ENCODE results near the gene MFN2. TPM values are rescaled to one million over a fixed set of nuclear protein-coding genes. Genes with fewer than 3 reads are reported as not detected.
"Not testable (repeated sequence)": the region's sequence is repeated elsewhere in the genome, so short reads cannot be mapped to it uniquely, and the experiment has no call there.

Gene MFN2
- polyA plus RNA-seq, 1 donor = 71.4 TPM

DNA sequence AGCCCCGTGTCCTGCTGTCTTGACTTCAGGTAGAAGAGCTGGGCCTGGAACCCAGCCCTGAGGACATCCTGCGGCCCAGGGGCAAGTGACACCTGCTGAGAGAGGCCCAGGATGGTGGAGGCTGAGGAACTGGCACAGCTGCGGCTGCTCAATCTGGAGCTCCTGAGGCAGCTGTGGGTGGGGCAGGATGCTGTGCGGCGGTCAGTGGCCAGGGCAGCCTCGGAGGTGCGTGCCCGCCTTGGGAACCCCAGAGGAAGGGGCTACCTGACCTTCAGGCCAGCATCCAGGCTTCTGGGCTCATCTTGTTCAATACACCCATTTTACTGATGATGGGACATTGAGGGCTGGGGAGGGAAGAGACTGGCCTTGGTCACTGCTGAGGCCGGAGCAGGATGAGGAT is 41.4 kb downstream of the MFN2 start:
- no peak for DNase-seq

DNA sequence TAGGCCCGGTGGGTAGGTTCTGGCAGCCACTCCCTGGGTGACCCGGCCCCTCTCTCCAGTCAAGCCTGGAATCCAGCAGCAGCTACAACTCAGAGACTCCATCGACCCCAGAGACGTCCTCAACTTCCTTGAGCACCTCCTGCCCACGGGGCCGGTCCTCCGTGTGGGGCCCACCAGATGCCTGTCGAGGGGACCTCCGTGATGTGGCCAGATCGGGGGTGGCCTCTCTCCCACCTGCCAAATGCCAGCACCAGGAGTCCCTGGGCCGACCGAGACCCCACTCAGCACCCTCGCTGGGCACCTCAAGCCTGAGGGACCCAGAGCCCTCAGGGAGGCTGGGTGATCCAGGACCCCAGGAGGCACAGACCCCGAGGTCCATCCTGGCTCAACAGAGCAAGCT is 41.8 kb downstream of the MFN2 start:
- DNase-seq = no peak

DNA sequence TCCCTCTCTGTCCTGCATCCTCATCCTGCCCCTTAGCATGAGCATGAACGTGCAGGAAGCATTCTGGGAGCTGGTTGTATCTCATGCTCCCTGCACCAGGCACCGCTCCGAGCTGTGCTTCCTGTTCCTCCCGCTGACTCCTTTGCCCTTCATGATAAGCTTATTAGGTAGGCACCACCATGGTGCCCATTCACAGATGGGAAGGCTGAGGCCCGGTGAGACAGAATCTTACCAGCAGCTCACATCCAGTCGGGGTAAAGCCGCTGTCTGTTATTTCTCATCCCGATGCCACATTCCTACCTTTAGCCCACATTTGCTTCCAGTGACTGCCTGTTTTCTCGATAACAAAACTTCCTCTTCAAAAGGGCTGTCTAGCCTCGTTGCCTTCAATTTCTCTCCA is 46.3 kb downstream of the MFN2 start:
- no peak for DNase-seq

DNA sequence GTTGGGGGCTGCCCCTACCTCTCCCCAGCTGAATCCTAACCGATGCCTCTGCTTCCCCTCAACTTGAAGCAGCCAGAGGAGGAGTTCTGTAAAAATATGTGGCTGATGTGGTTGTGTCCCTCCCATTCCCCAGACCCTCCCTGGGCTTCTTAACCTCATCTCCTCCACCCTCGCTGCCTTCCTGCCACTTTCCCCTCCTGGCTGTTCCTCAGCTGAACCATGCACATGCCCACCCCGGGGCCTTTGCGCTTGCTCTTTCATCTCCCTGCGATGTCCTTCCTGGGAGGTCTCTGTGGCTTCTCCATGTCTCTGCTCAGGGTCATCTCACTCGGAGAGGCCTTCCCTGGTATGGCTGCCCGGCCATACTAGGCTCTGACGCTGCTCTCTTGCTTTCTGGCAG is 48.0 kb downstream of the MFN2 start:
- no peak for DNase-seq

DNA sequence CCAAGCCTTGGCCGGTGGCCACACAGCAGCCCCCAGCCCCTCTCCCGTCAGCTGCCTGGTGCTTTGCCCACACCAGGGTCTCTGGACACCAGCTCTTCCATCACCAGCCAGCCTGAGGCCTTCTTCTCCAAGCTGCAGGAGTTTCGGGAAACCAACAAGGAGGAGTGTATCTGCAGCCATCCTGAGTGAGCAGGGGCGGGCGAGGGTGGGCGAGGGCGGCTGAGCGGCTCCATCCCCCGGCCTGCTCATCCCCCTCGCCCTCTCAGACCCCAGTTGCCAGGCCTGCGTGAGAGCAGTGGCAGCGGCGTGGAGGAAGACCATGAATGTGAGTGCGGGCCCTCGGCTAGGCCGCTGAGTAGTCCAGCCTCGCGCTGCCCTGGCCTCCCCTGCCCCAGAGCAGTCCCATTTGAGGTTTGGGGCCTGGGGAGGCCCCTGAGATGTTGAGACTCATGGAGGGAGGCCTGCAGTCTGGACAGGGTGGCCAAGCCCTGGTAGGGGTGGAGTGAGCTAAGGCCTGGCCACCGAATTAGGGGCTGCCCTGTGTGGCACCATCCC is 48.8 kb downstream of the MFN2 start:
- DNase-seq = no peak

DNA sequence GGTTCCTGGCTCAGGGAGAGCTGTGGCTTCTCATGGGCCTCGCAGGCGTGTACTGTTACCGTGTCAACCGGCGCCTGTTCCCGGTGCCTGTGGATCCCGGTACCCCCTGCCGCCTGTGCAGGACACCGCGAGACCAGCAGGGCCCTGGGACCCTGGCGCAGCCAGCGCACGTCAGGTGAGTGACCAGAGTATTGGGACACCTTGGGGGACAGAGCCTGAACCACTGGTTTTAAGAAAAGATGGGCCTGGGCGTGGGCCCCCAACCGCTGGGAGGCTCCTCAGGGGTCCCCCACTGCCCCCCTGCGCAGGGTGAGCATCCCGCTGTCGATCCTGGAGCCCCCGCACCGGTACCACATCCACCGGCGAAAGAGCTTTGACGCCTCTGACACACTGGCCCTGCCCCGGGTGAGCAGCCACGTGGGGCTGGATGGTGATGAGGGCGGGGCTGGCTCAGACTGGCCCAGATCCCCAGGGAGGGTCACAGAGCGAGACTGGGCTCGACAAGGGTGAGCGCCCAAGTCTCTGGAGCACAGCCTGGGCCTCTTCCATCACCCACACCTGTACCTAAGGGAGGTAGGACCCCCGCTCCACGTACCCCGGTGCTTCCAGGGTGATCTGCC is 49.6 kb downstream of the MFN2 start:
- DNase-seq = no peak

DNA sequence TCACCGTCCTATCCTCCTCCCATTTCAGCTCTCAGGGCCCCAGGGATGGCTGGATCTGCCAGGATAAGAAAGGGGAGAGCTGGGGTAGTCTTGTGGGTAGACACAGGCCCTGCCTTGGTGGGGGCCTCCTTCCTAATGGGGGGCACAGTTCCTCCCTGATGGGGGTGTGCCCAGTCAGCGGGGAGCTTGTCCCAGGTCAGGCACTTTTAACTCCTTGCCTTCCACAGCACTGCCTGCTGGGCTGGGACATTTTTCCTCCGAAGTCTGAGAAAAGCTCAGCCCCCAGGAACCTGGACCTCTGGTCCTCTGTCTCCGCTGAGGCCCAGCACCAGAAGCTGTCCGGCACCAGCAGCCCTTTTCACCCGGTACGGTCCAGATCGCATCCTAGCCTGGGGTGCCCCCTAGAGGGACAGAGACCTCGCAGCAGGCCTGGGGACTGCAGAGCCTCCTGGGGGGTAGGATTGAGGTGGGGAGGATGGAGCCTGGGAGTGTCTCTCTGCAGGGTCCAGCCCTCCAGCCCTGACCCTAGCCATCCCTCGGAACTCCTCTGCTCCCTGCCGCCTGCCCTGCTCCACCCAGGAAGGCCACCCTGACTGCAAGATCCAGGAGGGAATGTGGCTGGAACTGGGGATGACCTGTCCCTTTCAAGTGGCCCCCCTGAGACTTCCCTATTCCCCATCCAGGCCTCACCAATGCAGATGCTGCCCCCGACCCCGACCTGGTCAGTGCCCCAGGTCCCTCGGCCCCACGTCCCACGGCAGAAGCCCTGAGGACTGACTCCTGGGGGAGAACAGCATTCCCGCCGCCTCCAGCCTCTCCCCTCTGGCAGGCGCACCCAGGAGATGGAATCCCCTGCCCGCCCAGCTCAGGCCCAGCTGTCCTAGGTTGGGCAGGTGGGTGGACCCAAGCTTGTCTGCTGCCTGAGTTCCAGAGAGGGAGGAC is 51.1 kb downstream of the MFN2 start:
- no peak for DNase-seq

DNA sequence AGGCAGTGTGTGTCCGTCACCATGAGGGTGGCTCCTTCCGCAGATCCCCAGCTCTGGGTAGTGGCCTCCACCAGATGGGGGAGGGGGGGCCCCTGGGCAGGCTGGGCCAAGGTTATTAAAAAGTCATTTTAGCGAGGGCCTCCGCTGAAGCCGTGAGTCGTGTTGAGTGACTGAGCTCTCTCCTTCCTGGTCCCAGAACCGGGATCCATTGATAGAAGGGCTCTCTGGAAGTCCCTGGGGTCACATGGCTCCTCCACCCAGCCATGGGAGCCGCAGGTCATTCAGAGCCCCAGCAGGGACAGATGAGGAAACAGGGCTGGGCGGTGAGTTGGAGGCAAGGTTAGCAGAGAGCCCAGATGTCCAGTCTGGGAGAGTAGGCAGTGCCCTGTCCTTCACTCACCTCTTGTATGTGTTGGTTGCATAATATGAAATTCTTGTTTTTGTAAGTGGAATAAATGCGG is 51.9 kb downstream of the MFN2 start:
- no peak for DNase-seq

DNA sequence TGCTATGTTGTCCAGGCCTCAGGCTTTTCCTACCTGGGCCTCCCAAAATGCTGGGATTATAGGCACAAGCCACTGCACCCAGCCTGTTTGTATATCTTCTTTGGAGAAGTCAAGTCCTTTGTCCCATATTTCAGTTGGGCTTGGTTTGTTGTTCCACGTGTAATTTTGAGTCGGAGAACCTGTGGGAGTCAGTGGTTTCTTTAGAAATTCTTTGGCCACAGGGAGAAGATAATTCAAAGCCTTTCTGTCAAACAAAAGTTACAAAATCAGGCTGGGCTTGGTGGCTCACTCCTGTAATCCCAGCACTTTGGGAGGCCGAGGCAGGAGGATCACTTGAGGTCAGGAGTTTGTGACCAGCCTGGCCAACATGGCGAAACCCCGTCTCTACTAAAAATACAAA is 53.2 kb downstream of the MFN2 start:
- not testable (repeated sequence) for DNase-seq

DNA sequence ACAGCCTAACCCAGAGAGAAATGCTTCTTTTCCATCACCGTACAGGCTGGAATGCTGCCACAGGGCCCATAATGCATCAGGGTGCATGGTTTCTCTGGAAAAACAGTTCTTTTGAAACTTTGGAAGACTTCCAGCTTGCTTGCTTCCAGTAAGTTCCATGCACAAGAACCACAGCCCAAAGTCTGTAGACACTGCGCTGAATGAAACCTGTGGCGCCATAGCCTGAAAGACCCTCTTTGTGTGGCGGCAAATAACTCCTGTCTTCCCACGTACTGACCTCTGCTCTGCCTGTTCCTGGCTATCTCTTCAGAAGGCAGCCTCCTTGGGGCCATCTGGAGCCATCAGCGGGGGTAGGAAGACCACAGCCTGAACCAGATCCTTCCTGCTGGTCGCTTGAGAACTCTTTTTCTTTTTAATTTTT is 54.1 kb downstream of the MFN2 start:
- no peak for DNase-seq

DNA sequence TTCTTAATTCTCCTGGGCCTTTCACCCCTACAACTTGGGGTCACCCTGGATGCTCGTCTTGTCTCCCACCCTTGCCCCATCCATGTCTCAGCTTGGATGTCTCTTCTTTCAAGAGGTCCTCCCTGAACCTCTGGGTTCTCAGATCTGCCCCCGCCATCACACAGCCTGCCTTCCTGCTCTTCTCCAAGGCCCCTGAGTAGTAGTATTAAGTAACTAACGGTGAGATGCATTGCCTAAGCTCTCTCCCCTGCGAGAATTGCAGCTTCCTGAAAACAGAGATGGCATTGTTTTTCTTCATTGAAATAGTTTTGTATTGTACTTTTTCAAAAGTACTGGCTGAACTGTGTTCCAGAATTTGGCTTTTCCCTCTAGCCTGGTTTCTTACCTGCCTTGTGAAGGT is 55.1 kb downstream of the MFN2 start:
- DNase-seq = no peak

DNA sequence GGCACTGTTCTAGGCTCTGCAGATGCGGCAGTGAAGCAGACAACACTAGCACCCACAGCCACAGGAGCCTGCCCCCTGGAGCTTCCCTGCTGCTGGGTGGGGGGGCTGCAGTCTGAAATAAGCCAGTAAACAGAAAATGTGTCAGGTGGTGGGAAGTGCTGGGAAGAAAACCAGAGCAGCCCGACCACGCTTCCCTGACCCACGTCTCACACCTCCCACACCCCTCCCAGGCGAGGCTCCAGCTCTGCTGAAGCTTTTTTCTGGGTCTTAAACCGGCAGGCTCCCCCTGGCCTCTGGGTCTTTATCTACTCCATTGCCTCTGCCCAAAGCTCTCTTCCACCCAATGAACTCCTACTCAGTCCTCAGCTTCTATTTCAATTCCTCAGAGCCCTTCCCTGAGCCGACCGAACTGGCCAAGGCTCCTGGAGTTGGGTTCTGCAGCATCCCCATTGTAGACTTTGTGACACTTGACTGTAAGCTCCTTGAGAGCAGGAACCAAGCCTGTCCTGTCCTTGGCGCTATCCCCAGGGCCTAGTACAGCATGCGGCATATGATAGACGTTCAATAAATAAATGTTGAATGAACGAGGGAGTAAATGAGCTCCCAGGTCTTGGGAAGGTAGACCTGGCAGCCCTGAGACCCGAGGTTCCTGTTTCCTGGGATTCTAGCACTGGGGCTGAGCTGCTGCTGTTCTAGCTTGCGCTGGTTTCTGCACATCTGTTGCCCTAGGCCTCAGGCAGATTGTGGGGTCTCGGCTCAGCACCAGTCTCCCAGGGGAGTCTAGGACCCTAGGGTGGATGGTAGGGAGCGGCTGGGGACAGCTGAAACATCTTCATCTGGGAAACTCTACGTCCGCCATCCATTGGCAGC is 57.5 kb downstream of the MFN2 start:
- DNase-seq = no peak

DNA sequence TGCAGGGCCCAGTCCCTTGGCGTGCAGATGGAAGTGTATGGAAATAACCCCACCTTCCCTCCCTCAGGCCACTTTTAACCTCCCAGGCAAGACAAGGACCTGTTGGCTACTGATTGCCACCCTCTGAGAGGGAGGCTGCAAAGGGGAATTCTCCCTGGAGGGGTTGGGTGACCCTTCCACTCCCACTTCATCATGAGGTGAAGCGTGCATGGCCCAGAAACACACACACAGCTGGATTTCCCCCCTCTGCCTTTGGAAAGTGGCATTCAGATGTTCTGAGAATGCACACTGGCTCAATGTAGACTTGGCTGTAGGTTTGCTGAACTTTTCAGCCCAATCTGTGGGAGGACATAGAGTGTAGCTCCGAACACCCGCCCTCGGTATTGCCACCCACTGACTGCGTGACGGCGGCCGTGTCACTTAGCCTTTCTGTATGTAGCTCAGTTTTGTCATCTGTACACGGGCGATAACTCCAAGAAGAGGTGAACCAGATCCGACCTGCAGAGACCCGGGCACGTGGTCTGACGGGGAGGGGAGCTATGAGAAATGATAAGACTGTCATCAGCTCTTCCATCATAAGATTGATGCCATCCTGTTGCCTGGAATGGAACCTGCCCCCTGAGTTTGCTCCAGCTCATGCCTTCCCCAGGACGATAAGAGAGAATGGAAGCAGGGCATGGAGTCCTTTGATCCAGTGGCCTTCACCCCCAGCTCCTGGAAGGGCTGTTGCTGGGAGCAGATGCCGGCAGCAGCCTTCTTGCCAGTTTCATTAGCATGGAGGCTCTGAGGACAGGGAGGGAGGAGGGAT is 58.3 kb downstream of the MFN2 start:
- DNase-seq = no peak

DNA sequence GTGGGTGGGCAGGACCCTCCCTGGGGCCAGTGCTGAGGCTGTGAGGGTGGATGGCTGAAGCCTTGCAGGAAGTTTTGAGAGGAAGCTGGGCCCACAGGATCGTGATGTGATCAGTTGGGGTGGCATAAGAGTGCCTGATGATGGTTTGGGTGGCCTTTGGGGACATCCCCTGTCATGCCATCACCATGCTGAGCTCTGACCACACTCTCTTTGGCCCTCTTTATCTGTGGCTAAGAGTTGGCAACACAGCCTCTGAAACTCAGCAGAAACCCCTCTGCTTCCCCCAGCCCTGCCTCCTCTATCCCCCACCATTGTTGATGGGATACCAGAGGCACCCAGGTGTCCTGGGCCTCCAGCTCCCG is 58.9 kb downstream of the MFN2 start:
- DNase-seq = no peak

DNA sequence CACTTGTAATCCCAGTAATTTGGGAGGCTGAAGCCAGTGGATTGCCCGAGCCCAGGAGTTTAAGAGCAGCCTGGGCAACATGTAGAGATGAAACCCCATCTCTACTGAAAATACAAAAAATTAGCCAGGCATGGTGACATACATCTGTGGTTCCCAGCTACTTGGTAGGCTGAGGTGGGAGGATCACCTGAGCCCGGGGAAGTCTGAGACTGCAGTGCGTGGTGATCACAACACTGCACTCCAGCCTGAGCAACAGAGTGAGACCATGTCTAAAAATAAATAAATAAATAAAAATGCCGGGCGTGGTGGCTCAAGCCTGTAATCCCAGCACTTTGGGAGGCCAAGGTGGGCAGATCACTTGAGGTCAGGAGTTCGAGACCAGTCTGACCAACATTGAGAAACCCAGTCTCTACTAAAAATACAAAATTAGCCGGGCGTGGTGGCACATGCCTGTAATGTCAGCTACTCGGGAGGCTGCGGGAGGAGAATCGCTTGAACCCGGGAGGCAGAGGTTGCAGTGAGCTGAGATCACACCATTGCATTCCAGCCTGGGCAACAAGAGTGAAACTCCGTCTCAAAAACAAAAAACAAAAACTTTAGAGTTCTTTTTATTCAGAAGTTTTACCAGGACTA is 59.7 kb downstream of the MFN2 start:
- not testable (repeated sequence) for DNase-seq

DNA sequence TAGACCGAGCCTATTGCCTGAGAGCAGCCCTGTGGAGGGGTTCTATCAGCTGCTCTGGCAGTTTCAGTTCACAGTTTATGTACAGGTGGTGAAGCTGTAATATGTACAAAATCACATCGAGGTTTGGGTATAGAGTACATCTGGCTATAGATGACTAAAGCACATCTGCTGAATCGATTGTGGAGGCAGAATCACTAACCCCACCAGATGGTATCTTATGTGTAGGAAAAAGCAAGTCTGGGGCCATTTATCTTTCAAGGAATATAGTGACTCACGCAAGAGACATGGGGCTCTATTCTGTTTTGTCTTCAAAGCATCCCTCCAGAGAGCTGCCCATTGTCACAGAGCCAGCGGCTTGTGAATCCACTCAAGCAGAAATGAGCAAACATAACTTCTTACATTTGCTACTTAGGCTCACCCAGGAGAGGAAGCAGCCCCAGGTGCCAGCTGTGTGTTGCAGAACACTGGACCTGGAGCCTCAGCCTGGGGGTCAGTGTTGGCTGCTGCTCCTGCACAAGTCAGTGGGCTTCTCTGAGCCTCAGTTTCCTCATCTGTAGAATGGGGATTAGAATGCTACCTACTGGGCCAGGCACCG is 60.3 kb downstream of the MFN2 start:
- DNase-seq = no peak

DNA sequence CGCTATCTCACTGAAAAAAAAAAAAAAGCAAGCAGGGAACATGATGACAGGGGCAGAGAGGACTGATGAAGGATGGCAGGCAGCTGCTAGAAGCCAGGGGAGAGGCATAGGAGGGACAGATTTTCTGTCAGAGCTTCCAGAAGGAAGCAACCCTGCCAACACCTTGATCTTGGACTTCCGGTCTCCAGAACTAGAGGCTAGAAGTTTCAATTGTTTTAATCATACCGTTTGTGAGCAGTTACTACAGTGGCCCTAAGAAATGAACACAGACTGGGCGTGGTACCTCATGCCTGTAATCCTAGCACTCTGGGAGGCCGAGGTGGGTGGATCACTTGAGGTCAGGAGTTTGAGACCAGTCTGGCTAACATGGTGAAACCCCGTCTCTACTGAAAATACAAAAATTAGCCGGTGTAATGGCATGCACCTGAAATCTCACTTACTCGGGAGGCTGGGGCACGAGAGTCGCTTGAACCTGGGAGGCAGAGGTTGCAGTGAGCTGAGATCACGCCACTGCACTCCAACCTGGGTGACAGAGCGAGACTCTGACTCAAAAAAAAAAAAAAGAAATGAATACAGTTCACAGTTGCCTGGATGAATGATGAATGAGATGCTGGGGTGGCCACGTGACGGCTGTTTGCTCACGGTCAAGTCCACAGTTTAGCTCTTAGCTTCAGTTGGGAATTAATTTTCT is 64.1 kb downstream of the MFN2 start:
- DNase-seq = not testable (repeated sequence)

DNA sequence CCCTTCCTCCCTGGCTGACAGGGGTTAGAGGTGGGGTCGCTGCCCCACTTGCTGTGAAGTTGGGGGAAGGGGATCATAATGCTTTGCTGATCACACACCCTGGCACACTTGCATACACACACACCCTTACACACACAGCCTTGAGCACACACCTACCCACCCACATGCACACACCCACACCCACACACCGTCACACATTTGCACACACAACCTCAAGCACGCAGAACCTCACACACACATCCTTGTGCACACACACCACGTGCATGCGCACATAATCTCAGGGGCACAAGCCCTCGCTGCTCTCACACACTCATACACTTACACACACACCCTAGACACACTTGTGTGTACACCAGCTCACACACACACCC is 66.5 kb downstream of the MFN2 start:
- DNase-seq = no peak

DNA sequence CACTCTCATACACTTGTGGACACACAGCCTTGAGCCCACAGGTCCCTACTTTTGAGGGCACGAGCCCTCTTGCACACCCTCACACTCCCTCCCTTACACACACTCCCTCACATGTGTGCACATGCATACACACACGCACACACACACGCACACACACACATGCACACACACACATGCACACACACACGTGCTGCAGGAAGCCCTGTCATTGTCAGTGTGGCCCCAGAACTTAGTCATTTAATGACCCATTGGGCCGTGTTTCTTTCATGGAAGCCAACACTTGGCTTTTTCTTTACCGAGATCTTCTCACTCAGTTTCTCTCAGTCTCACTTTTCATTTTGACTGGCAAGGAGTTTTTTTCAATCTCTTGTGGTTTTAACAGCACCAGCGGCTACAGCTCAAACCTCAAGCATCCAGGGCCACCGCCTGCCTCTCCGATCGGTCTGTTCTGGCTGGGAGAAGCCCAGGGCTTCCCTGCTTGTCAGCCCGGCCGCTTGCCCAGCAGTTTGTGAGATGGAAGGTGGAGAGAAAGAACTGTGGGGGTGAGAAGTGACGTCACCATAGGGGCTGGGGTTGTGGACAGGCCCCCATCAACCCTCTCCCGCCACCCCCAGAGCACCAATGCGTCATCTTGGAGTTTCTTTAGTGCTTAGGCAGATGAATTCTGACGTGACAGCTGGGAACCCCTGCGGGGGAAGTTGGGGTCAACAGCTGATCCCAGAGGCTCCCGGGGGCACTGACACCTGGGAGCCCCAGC is 67.1 kb downstream of the MFN2 start:
- DNase-seq = no peak

Measured in left kidney (tissue), 2 donors.